Left cardiac atrium (tissue), 4 donors: ENCODE measurements around the gene METRN. TPM values are rescaled to one million over a fixed set of nuclear protein-coding genes. Genes with fewer than 3 reads are reported as not detected.
A peak's percentile ranks its signal among the peaks of the same experiment; 100 is the strongest.
"Not testable (repeated sequence)": the region's sequence is repeated elsewhere in the genome, so short reads cannot be mapped to it uniquely, and the experiment has no call there.

Source experiments
- ATAC-seq, 2 donors: fragments of 200-7000 bp; cut with Tn5 transposase; one replicate each; pipeline ENCODE4 v1.9.1; 2020; ENCODE audit warnings: mild to moderate bottlenecking in 2 of 2, moderate library complexity in 2 of 2
- DNase-seq: peaks from one replicate; pipeline ENCODE4 v3.0.0-alpha.2; 2020
- intact Hi-C, 2 donors: fragments of 100-400 bp; cut with DNase I; formaldehyde crosslinking; loops; one replicate each; pipeline versions ENCODE4 v1.14.1 to v1.15.1; 2022 to 2023
- total RNA-seq, 2 donors: library from RNA; stranded (reverse); fragmentation: NEBNext Ultra II Directional; extraction: Animal tissue kit (Norgen Biotek cat#: 25700); gene quantifications; one replicate each; pipeline ENCODE4 v1.2.1, GENCODE V29; 2021
- donor health status: DM: no; HTN: yes; CAD: no.
- donor health status: DM: no; HTN: yes; CAD: no; lungs with severe emphysema.
- donor health status: DM: yes; HTN: yes; CAD: no.
- donor health status: Dilated cardiomyopathy.

The METRN gene
- total RNA-seq, 2 donors from 2014 or later: 53.7 to 56.8 TPM

DNA sequence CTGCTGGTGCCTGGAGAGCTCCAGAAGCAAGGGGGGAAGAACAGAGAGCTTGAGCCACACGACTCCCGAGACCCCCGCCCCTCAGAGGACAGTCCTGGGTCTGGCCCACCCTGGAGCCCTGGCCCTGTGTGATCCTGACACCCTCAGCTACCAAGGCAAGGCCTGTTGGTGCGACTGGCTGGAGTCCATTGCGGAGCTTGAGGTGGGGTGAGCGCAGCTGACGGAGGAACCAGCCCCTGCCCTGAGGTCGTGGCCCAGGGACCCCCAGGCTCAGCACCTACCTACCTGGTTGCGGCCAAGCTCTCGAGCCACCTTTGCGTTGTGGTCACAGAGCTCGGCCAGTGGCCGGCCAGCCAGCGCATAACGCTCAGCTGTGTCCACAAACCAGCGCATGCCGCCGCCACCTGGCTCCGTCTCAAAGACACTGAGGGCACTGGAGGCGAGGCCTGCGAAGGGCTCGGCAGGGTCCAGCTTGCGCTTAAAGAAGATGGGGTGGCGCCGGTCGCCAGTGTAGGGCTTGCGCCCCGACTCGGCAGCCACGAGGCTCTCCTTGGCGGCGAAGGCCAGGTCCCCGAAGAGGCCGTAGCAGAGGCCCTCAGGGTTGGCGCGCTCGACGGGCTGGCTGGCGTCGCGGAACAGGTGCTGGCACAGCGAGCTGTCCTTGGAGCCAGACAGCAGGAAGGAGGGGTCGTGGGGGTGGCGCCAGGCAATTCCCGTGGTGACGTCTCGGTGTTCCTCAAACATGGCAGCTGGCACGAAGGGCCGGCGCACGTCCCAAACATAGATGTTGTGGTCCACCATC is 28.3 kb upstream of the METRN start:
- DNase-seq (no peak), ATAC-seq (no peak)
- intact Hi-C loops: no loop called here

GRCh38 chr16:687499-687898 is 27.4 kb upstream of the METRN start:
- no peak for DNase-seq
- ATAC-seq: no peak
- intact Hi-C loops: no loop called here

DNA sequence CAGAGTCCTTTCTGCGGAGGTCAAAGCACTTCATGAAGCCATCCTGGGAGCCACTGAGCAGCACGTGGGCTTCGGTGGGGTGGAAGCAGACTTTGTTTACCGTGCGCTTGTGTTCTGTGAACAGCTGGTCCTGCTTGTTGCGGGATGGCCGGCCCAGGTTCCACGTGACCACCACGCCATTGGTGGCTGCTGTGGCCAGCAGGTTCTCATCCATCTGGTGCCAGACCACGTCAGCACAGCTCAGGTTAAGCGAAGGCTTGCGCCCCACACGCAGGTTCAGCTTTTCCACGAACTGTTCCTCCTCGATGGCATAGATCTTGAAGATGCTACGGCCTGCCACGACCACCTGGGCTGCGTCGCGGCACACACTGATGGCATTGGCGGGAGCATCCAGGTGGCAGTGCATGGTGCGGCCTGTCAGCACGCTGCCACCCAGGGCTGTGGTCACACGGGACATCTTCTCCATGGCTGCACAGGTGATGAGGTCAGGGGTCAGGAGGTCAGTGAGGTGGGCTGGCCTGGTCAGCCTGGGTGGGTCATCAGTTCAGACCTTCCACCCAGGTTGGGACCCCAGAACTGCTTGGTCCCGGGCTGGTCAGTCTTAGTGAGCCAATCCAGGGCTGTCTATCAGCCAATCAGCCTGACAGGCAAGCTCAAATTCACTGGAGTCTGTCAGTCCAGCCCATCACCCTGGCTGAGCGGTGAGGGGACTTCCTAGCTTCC is 25.6 kb upstream of the METRN start:
- no peak for ATAC-seq
- intact Hi-C loops: no loop called here
- no peak for DNase-seq

GRCh38 chr16:691242-691641 is 23.7 kb upstream of the METRN start:
- ATAC-seq, intact Hi-C loops, DNase-seq: not testable (repeated sequence)

DNA sequence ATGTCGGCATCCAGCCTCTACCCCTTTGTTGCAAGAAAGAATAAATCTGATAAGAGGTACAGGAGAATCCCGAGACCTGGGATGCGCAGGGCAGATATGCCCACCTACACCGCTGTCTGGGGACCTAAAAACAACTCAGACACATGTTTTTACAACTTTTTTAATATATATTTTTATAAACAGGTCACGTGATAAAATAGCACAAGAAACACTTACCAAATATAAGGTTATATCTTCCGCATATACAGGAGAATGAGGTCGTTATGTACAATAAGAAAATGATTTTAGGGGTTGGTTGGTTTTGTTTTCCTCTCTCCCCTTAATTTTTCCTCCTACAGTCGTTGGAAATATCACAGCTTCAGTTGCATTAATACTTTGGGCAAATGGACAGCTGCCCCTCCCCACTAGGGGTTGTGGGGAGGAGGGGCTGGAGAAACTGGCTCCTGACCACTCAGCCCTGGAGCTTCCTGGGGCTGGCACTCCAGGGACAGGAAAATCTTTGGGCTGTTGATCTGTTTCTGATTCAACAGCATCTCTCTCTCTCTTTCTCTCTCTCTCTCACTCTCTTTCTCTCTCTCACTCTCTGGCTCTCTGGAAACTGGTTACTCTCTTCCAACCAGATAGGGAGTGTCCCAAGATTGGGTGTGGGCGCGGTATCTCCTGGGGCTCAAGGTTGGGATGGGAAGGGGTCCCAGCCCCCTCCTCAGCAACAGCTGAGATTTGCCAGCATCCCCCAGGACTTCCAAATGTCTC is 22.4 kb upstream of the METRN start:
- intact Hi-C loops: no loop called here
- ATAC-seq: no peak

GRCh38 chr16:693364-693763 is 21.6 kb upstream of the METRN start:
- intact Hi-C loops: no loop called here
- ATAC-seq: no peak
- DNase-seq: no peak

More for the DNA sequence above, 22.4 kb upstream of the METRN start:
- no peak for DNase-seq

GRCh38 chr16:693766-694165 is 21.2 kb upstream of the METRN start:
- ATAC-seq: no peak
- intact Hi-C loops: no loop called here
- no peak for DNase-seq

GRCh38 chr16:694187-694862 is 20.6 kb upstream of the METRN start:
- intact Hi-C loops: no loop called here
- DNase-seq (no peak), ATAC-seq (no peak)

GRCh38 chr16:694863-695354 is 20.0 kb upstream of the METRN start:
- ATAC-seq (no peak), DNase-seq (no peak)
- intact Hi-C loops: no loop called here

GRCh38 chr16:695355-696089 is 19.4 kb upstream of the METRN start:
- intact Hi-C loops: no loop called here
- DNase-seq (no peak), ATAC-seq (peak; percentile 38 to 51)

DNA sequence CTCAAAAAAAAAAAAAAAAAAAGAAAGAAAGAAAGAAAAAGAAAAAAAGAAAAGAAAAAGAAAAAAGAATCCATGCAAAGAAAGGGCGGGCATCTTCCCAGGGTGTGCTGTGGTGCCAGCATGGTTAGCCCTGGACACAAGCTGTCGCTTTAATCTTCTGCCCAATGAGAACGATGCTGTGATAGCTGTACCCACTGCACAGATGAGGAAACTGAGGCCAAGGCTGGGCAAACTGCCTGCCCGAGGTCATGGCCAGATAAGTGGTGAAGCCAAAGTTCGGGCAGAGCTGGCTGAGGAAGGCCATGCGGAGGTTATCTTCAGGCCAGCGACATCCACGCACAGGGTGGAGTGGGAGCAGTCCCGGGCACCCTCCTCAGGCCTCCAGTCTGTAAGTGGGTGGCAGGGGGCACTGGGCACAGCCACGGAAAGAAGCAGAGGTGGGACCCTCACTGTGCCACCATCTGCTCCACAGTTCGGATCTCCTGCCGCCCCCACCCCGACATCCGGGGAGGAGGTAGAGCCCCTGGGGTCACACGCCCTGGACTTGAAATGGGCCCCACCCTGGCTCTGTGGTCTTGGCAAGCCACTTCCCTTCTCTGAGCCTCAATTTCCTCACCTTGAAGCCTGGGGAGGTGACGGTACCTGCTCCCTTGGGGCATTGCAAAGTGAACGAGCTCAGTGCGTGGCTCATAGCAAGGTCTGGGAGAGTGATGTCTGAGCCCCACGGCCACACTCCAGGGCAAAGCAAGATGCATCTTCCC is 15.8 kb upstream of the METRN start:
- intact Hi-C loops: no loop called here
- ATAC-seq: no peak
- no peak for DNase-seq

DNA sequence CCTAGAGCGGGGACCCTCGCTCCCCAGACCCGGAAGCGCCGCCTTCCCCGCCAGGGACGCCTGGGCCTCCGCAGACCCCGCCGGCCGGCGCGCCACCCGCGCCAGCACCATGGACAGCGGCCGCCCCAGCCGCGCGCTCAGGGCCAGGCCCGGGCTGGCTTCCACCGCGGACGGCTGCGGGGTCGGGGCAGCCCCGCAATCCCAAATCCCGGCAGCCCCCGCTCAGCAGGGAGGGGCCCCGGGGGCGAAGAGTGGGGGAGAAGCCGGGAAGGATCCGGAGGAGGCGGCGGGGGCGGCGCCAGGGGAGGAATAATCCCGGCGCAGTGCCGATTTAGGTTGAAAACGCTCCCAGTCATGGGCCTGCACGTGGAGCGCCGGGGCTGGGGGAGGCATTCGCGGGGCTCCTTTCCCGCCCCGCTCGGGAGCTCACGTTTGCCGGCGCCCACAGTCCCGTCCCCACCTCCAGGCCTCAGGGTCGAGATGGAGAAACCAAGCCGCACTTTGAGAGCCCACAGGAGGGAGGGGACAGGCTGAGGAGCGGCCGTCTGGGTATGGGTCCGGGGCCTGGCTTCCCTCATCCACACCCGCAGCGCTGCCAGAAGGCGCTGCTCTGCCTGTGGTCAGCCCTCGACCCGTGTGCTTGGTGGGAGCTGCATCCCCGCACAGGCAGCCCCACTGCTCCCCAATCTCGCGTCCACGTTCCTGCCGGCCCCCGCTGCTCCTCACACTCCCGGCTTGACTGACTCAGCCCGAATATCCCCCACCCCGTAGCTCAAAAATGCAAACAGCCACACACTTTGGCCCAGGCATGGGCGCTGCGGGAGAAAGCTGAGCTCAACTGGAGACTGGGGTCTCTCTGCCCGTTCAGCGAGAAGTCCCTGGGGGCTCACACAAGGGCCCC is 14.0 kb upstream of the METRN start:
- ATAC-seq (peak; percentile 72 to 83), DNase-seq (no peak)
- intact Hi-C loops: no loop called here

DNA sequence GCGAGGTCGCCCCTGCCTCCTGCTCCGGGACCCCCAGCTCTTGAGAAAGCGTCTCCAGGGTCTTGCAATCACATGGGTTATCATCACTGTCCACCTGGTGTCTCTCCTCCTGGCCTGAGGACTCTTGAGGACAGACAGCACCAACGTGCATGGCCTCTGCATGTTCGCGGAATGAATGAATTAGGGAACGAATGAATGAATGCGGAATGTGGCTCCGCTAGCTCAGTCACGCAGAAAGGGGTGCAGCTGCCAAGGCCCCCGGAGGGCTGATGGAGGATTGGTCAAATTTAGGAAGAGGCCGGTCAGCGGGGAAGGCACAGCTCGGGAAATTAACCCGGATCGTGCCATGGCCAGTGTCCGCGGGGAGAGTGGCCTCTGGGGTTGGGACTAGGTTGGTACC is 12.6 kb upstream of the METRN start:
- intact Hi-C loops: no loop called here

GRCh38 chr16:703406-703805 is 11.5 kb upstream of the METRN start:
- intact Hi-C loops: no loop called here
- ATAC-seq: no peak
- no peak for DNase-seq

More for the DNA sequence above, 12.6 kb upstream of the METRN start:
- DNase-seq (no peak), ATAC-seq (no peak)

GRCh38 chr16:704047-704446 is 10.9 kb upstream of the METRN start:
- intact Hi-C loops: no loop called here
- DNase-seq: no peak
- no peak for ATAC-seq

DNA sequence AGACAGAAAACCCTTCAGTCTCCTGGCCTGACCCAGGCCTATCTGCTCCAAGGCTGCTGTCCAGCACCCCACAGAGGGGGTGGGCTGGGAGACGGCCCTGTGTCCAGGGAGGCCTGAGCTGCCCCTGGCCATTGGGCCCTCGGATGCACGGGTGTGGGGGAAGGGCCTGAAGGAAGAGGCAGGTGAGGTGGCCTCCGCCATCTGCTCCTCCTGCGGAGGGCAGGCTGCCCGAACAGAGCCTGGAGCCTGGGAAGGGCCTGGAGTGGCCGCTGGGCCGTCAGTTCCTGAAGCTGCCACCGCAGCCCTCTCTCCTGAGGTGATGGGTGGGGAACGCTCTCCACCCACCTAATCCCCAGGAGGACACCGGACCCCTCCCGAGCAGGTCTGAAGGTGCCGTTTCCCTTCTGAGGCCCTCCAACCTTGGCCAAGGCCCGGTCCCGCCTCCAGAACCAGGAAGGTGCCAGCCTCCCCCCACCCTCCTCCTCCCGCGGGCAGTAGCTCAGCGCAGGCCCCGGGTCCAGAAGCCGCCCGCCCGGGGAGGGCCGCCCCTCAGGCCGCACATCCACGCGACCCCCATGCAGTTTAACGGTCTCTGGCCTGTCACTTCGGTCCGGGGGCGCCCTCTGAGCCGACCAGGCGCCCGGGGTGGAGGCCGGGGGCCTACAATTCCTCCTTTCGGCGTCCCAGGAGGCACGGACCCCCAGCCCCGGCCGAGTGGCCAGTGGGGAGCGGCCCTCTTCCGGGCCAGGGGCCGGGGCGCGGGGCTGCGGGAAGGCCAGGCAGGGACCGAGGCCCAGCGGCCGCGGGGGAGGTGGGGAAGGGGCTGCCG is 10.2 kb upstream of the METRN start:
- DNase-seq: no peak
- intact Hi-C loops: no loop called here
- ATAC-seq: no peak
